ENCODE measurements around the gene ERG. TPM values are rescaled to one million over a fixed set of nuclear protein-coding genes. Genes with fewer than 3 reads are reported as not detected.

The ERG gene
- total and polyA plus RNA-seq, 2 experiments from 2014 or later, result 0.14 to 0.44 TPM

GRCh38 chr21:38402291-38402690 is 96.0 kb downstream of the ERG start:
- H3K79me2 ChIP-seq (replicated peaks; ENCODE audit: insufficient read depth), result no peaks in the 10 kb centered on the region
- no peaks in the 10 kb centered on the region; the same call in 1 of the 2 replicates for H3K9me2 ChIP-seq (ENCODE audit: insufficient read depth)
- no peak overlapping the region for H3K4me2 ChIP-seq
- H3K27me3 ChIP-seq (ENCODE audit: insufficient read depth), result no peaks in the 10 kb centered on the region
- no peaks in the 10 kb centered on the region for H3F3A ChIP-seq (replicated peaks; ENCODE audit: low read depth)
- H3K4me3 Mint-ChIP-seq, result no peak overlapping the region
- TF ChIP-seq JUNB (IDR thresholded peaks at IDR 0.05; ENCODE audit: unreplicated experiment), result no peak
- no peak for TF ChIP-seq ETS1 (IDR thresholded peaks at IDR 0.05)
- no peak for TF ChIP-seq POLR2AphosphoS5 (IDR thresholded peaks at IDR 0.05; ENCODE audit: low read depth)
- no peak for TF ChIP-seq NANOG (IDR thresholded peaks at IDR 0.05; ENCODE audit: borderline replicate concordance)
- TF ChIP-seq CREB1 (CRISPR knock-in tag; IDR thresholded peaks at IDR 0.05; ENCODE audit: low read depth), result no peak
- no peak for TF ChIP-seq ZNF114 (CRISPR knock-in tag; IDR thresholded peaks at IDR 0.05)
- TF ChIP-seq STAT1 (IDR thresholded peaks at IDR 0.05; ENCODE audit: unreplicated experiment), result no peak
- TF ChIP-seq EZH2phosphoT487 (IDR thresholded peaks at IDR 0.05; ENCODE audit: unreplicated experiment), result no peak
- no peak for TF ChIP-seq CTCF (conservative IDR thresholded peaks at IDR 0.05; ENCODE audit: low read depth in 2 of 2)
- no peak for TF ChIP-seq EZH2 (IDR thresholded peaks at IDR 0.05; ENCODE audit: low read depth, unreplicated experiment)
- H4K20me1 ChIP-seq (replicated peaks; ENCODE audit: insufficient read depth), result no peaks in the 10 kb centered on the region
- H3K4me3 ChIP-seq, result no peak overlapping the region
- H3K4me1 ChIP-seq (ENCODE audit: insufficient read depth), result peaks cover 11% of the 10 kb centered on the region; the same call in 1 of the 2 replicates
- DNase-seq (ENCODE audit: low spot score), result peak; percentile 6
- no peaks in the 10 kb centered on the region for H3K9me3 Mint-ChIP-seq
- no peak for ATAC-seq
- H3K4me1 Mint-ChIP-seq, result peaks cover 19% of the 10 kb centered on the region
- H2AFZ ChIP-seq, result 0 out of 2 replicates have a peak overlapping the region, but pooled peaks have one; percentile 16
- H3K27ac Mint-ChIP-seq, result no peak overlapping the region
- peaks cover 5% of the 10 kb centered on the region for H3K27me3 Mint-ChIP-seq (ENCODE audit: insufficient read depth, low read depth, poor library complexity)
- H3K27ac ChIP-seq (ENCODE audit: low read depth), result no peak overlapping the region
- no peaks in the 10 kb centered on the region for H3K36me3 ChIP-seq (ENCODE audit: insufficient read depth)
- no peaks in the 10 kb centered on the region for H3K36me3 Mint-ChIP-seq (ENCODE audit: low read depth)

- Histone ChIP-seq H3F3A (replicated peaks; ENCODE audit: low read depth) (no peaks in the 10 kb centered on the region), H3K27me3 (ENCODE audit: insufficient read depth) (no peaks in the 10 kb centered on the region), H3K4me1 (ENCODE audit: insufficient read depth) (peaks cover 11% of the 10 kb centered on the region; the same call in 1 of the 2 replicates), H3K36me3 (ENCODE audit: insufficient read depth) (no peaks in the 10 kb centered on the region), H3K4me2 (no peak overlapping the region), H3K4me3 (no peak overlapping the region), H3K79me2 (replicated peaks; ENCODE audit: insufficient read depth) (no peaks in the 10 kb centered on the region), H3K9me2 (ENCODE audit: insufficient read depth) (no peaks in the 10 kb centered on the region; the same call in 1 of the 2 replicates), H2AFZ (peak overlapping the region; percentile 57; the same call in 1 of the 2 replicates), H3K27ac (ENCODE audit: low read depth) (no peak overlapping the region), H4K20me1 (replicated peaks; ENCODE audit: insufficient read depth) (no peaks in the 10 kb centered on the region)
- no peak overlapping the region for H3K4me3 Mint-ChIP-seq
- no peak for ATAC-seq
- H3K27ac Mint-ChIP-seq, result no peak overlapping the region
- H3K4me1 Mint-ChIP-seq, result peaks cover 21% of the 10 kb centered on the region
- no peaks in the 10 kb centered on the region for H3K36me3 Mint-ChIP-seq (ENCODE audit: low read depth)
- H3K9me3 Mint-ChIP-seq, result no peaks in the 10 kb centered on the region
- DNase-seq (ENCODE audit: low spot score), result no peak
- H3K27me3 Mint-ChIP-seq (ENCODE audit: insufficient read depth, low read depth, poor library complexity), result peaks cover 7% of the 10 kb centered on the region
- no peak for TF ChIP-seq CTCF (conservative IDR thresholded peaks at IDR 0.05; ENCODE audit: low read depth in 2 of 2)
- TF ChIP-seq CREB1 (CRISPR knock-in tag; IDR thresholded peaks at IDR 0.05; ENCODE audit: low read depth), result no peak
- no peak for TF ChIP-seq EZH2 (IDR thresholded peaks at IDR 0.05; ENCODE audit: low read depth, unreplicated experiment)
- no peak for TF ChIP-seq ZNF331 (CRISPR knock-in tag; IDR thresholded peaks at IDR 0.05; ENCODE audit: low read depth)
- TF ChIP-seq REST (IDR thresholded peaks at IDR 0.05; ENCODE audit: unreplicated experiment), result no peak
These were observed 96.9 kb downstream of the ERG start for GRCh38 chr21:38401191-38401926.
